ENCODE results near the gene CDH2. TPM values are rescaled to one million over a fixed set of nuclear protein-coding genes. Genes with fewer than 3 reads are reported as not detected.

CDH2 gene
- total RNA-seq, 1 donor = 75.6 TPM

GRCh38 chr18:28150925-28151324 lies 26.0 kb downstream of the CDH2 start:
- peaks cover 14% of the 10 kb centered on the region for H4K20me1 ChIP-seq (ENCODE audit: insufficient read depth, low read length)
- no peak overlapping the region for H3K27ac ChIP-seq (ENCODE audit: low read depth, low read length)
- no peak for DNase-seq (ENCODE audit: insufficient read length, low spot score, missing footprints)
- TF ChIP-seq CTCF (IDR thresholded peaks at IDR 0.05; ENCODE audit: extremely low read depth, low read depth, low read length) = no peak
- H3K9me3 ChIP-seq (ENCODE audit: low read depth, low read length) = no peaks in the 10 kb centered on the region
- peaks cover 92% of the 10 kb centered on the region for H3K79me2 ChIP-seq (ENCODE audit: insufficient read depth, low read length)
- no peak overlapping the region for H3K4me3 ChIP-seq (ENCODE audit: insufficient read depth, low read length)
- H2AFZ ChIP-seq (ENCODE audit: low read length) = no peak overlapping the region
- H3K36me3 ChIP-seq (ENCODE audit: insufficient read depth, low read length) = no peaks in the 10 kb centered on the region
- peaks cover 10% of the 10 kb centered on the region for H3K4me1 ChIP-seq (ENCODE audit: insufficient read depth, low read length)
- no peaks in the 10 kb centered on the region for H3K27me3 ChIP-seq (ENCODE audit: insufficient read depth, low read length)
- H3K4me2 ChIP-seq (ENCODE audit: insufficient read depth, low read length) = no peak overlapping the region

- Histone ChIP-seq H3K4me3 (ENCODE audit: insufficient read depth, low read length) (no peak overlapping the region), H3K27ac (ENCODE audit: low read depth, low read length) (no peak overlapping the region), H3K27me3 (ENCODE audit: insufficient read depth, low read length) (no peaks in the 10 kb centered on the region), H3K9me3 (ENCODE audit: low read depth, low read length) (no peaks in the 10 kb centered on the region), H3K4me2 (ENCODE audit: insufficient read depth, low read length) (no peak overlapping the region), H4K20me1 (ENCODE audit: insufficient read depth, low read length) (peaks cover 12% of the 10 kb centered on the region), H3K36me3 (ENCODE audit: insufficient read depth, low read length) (peaks cover 5% of the 10 kb centered on the region), H3K4me1 (ENCODE audit: insufficient read depth, low read length) (peaks cover 10% of the 10 kb centered on the region), H2AFZ (ENCODE audit: low read length) (no peak overlapping the region), H3K79me2 (ENCODE audit: insufficient read depth, low read length) (peaks cover 92% of the 10 kb centered on the region)
- DNase-seq (ENCODE audit: insufficient read length, low spot score, missing footprints) = no peak
- TF ChIP-seq CTCF (IDR thresholded peaks at IDR 0.05; ENCODE audit: extremely low read depth, low read depth, low read length) = no peak
Measured at GRCh38 chr18:28149810-28150420, 27.0 kb downstream of the CDH2 start.

GRCh38 chr18:28147674-28148171 lies 29.2 kb downstream of the CDH2 start:
- TF ChIP-seq CTCF (IDR thresholded peaks at IDR 0.05; ENCODE audit: extremely low read depth, low read depth, low read length) = no peak
- H3K27ac ChIP-seq (ENCODE audit: low read depth, low read length) = peak overlapping the region; percentile 17
- H3K4me1 ChIP-seq (ENCODE audit: insufficient read depth, low read length) = peaks cover 10% of the 10 kb centered on the region
- H3K27me3 ChIP-seq (ENCODE audit: insufficient read depth, low read length) = no peaks in the 10 kb centered on the region
- H3K9me3 ChIP-seq (ENCODE audit: low read depth, low read length) = no peaks in the 10 kb centered on the region
- H3K79me2 ChIP-seq (ENCODE audit: insufficient read depth, low read length) = peaks cover 91% of the 10 kb centered on the region
- H3K4me2 ChIP-seq (ENCODE audit: insufficient read depth, low read length) = peak overlapping the region; percentile 48
- peak; percentile 78 for DNase-seq (ENCODE audit: insufficient read length, low spot score, missing footprints)
- peaks cover 5% of the 10 kb centered on the region for H4K20me1 ChIP-seq (ENCODE audit: insufficient read depth, low read length)
- no peak overlapping the region for H3K4me3 ChIP-seq (ENCODE audit: insufficient read depth, low read length)
- H2AFZ ChIP-seq (ENCODE audit: low read length) = no peak overlapping the region
- H3K36me3 ChIP-seq (ENCODE audit: insufficient read depth, low read length) = peaks cover 8% of the 10 kb centered on the region

GRCh38 chr18:28143725-28144124 lies 33.2 kb downstream of the CDH2 start:
- no peak overlapping the region for H3K4me3 ChIP-seq (ENCODE audit: insufficient read depth, low read length)
- H3K27me3 ChIP-seq (ENCODE audit: insufficient read depth, low read length) = no peaks in the 10 kb centered on the region
- H4K20me1 ChIP-seq (ENCODE audit: insufficient read depth, low read length) = no peaks in the 10 kb centered on the region
- H3K9me3 ChIP-seq (ENCODE audit: low read depth, low read length) = no peaks in the 10 kb centered on the region
- peaks cover 10% of the 10 kb centered on the region for H3K4me1 ChIP-seq (ENCODE audit: insufficient read depth, low read length)
- H3K79me2 ChIP-seq (ENCODE audit: insufficient read depth, low read length) = peaks cover 89% of the 10 kb centered on the region
- no peak for TF ChIP-seq CTCF (IDR thresholded peaks at IDR 0.05; ENCODE audit: extremely low read depth, low read depth, low read length)
- peaks cover 16% of the 10 kb centered on the region for H3K36me3 ChIP-seq (ENCODE audit: insufficient read depth, low read length)
- DNase-seq (ENCODE audit: insufficient read length, low spot score, missing footprints) = no peak
- H3K4me2 ChIP-seq (ENCODE audit: insufficient read depth, low read length) = no peak overlapping the region
- H3K27ac ChIP-seq (ENCODE audit: low read depth, low read length) = no peak overlapping the region
- H2AFZ ChIP-seq (ENCODE audit: low read length) = no peak overlapping the region
